DND-41 (cell line): Measurements from ENCODE around the gene CNTN6.

Source experiments
- EZH2 ChIP-seq: IDR thresholded peaks from 3 replicates; pipeline ENCODE4 v1.6.1; 2012; ENCODE audit warnings: borderline replicate concordance, low read depth, mild to moderate bottlenecking, moderate library complexity, low read length, inconsistent platforms; ENCODE audit not compliant: severe bottlenecking
- TF ChIP-seq, protein P1 (sequence below): IDR thresholded peaks from 2 replicates; pipeline ENCODE4 v1.5.1; 2012; ENCODE audit warnings: borderline replicate concordance, low read length, moderate library complexity, mild to moderate bottlenecking; ENCODE audit not compliant: poor library complexity, severe bottlenecking; ENCODE audit errors: extremely low read depth

- TF ChIP-seq, protein P1, sequence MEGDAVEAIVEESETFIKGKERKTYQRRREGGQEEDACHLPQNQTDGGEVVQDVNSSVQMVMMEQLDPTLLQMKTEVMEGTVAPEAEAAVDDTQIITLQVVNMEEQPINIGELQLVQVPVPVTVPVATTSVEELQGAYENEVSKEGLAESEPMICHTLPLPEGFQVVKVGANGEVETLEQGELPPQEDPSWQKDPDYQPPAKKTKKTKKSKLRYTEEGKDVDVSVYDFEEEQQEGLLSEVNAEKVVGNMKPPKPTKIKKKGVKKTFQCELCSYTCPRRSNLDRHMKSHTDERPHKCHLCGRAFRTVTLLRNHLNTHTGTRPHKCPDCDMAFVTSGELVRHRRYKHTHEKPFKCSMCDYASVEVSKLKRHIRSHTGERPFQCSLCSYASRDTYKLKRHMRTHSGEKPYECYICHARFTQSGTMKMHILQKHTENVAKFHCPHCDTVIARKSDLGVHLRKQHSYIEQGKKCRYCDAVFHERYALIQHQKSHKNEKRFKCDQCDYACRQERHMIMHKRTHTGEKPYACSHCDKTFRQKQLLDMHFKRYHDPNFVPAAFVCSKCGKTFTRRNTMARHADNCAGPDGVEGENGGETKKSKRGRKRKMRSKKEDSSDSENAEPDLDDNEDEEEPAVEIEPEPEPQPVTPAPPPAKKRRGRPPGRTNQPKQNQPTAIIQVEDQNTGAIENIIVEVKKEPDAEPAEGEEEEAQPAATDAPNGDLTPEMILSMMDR, result no peak
- TF ChIP-seq EZH2, result no peak
These were observed 42.4 kb downstream of the CNTN6 start for GRCh38 chr3:1135194-1135593.
